Activated CD8-positive, alpha-beta memory T cell treated with anti-CD3 and anti-CD28 coated beads, Interleukin-2, amount 50 U/mL, for 24 hours (primary cell): Measurements from ENCODE around the gene PLCG2.
"Not testable (repeated sequence)": the region's sequence is repeated elsewhere in the genome, so short reads cannot be mapped to it uniquely, and the experiment has no call there.

Experiments used
- DNase-seq: peaks from one replicate; pipeline ENCODE4 v3.0.0-alpha.2; 2020; ENCODE audit errors: extremely low read depth

The PLCG2 gene

GRCh38 chr16:81754858-81755257, 24.2 kb upstream of the PLCG2 start:
- DNase-seq, result no peak

- DNase-seq, result no peak
These were observed 23.0 kb upstream of the PLCG2 start for GRCh38 chr16:81755915-81756614.

- no peak for DNase-seq
These were observed 22.3 kb upstream of the PLCG2 start for GRCh38 chr16:81756615-81757356.

DNA sequence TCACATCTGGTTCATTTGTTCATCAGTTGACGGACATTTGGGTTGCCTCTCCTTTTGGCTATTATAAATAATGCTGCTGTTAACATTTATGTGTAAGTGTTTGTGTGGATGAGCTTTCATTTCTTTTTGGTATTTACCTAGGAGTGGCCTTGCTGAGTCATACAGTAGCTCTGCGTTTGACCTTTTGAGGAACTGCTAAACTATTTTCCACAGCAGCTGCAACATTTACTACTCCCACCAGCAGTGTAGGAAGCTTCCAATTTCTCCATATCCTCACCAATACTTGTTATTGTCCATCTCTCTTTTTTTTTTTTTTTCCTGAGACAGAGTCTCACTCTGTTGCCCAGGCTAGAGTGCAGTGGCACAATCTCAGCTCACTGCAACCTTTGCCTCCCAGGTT, 20.7 kb upstream of the PLCG2 start:
- no peak for DNase-seq

GRCh38 chr16:81762322-81762721, 16.8 kb upstream of the PLCG2 start:
- DNase-seq, result not testable (repeated sequence)

DNA sequence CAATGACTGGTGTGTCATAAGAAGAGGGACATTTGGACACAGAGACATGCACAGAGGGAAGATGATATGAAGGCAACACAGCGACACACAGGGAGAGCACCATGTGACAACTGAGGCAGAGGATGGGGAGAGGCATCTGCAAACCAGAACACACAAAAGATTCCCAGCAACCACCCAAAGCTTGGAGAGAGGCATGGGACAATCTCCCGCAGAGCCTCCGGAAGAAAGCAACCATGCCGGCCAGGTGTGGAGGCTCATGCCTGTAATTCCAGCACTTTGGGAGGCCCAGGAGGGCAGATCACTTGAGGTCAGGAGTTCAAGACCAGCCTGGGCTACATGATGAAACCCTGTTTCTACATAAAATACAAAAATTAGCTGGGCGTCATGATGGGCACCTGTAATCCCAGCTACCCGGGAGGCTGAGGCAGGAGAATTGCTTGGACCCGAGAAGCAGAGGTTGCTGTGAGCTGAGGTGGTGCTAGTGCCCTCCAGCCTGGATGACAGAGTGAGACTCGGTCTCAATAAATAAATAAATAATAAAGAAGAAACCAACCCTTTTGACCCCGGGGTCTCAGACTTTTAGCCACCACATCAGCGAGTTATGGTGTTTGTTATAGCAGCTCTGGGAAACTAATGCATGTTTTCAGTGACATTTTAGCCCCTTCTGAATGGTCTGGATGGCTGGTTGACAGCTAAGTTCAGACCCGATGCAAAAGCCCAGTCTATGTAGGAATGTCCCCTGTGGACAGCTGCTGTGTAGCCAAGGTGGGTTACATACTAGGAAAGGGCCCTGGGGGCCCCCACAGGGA, 13.8 kb upstream of the PLCG2 start:
- no peak for DNase-seq

DNA sequence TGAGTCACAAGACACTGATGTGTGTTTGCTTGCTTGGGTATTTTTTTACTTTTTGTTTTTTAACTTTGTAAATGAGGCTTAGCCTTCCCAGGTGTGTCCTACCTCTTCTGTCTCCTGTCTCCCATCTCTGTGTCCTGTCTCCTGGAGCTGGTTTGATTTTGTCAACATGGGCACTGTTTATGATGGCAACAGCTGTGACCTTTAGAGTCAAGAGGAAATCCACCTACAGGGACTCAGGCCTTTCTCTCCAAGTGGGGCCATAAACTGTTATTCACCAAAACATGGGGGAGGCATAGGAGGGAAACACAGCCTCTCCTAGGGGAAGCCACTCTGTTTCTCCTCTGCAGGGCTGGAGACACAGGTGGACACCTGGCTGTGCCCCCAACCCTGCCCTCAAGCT, 13.1 kb upstream of the PLCG2 start:
- no peak for DNase-seq

DNA sequence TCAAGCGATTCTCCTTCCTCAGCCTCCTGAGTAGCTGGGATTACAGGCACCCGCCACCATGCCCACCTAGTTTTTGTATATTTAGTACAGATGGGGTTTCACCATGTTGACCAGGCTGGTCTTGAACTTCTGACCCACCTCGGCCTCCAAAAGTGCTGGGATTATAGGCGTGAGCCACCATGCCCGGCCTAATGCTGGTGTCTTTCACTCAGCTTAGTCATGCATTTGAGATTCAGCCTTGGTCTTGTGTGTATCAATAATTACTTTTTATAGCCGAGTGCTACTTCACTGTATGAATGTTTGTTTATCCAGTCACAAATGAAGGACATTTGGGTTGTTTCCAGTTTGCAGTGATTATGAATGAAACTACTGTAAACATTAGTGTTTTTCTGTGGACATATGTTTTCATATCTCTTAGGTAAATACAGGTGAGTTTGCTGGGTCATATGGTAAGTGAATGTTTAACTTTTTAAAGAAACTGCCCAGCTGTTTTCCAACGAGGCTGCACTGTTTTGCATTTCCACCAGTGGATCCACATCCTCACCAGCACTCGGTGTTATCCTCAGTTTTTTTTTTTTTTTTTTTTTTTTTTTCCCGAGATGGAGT, 11.0 kb upstream of the PLCG2 start:
- DNase-seq, result no peak

GRCh38 chr16:81770008-81770407, 9.1 kb upstream of the PLCG2 start:
- no peak for DNase-seq

DNA sequence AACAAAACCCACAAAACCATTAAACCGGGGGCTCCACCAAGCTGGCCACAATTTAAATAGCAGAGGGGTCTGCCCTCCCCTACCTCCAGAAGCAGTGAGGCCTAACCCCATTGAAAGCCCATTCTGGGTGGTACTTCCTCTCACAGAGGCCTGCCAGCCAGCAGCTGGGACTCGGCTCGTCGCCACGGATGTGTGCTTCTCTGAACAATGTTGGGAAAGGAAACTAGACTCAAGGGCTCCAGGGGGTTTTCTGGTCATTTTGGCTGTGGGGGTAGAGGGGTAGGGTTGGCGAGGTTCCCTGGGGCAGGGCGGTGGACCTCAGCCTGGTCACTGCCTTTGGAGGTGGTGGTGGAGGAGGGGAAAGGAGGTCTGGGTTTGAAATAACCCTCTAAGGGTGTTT, 4.7 kb upstream of the PLCG2 start:
- DNase-seq, result no peak

DNA sequence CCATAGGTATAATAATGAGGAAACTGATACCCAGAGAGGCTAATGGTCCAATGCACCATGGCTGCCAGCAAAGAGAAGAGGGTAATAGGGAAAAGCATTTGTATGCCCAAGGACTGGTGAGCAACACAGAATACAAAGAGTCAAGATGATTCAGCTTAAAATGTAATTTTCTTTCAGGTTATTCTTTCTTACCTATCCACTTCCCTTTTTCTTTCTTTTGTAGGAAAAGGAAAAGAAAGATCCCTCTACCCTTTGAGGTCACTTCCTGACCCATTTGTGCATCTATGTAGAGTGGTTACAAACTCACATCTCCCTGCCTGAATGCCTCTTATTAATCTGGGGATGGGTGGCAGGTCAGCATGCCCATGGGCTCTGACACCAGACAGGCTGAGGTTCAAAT, 3.5 kb upstream of the PLCG2 start:
- DNase-seq, result no peak

- DNase-seq, result no peak
These were observed 860 bp upstream of the PLCG2 start for GRCh38 chr16:81778231-81778630.

GRCh38 chr16:81779536-81780320, 637 bp downstream of the PLCG2 start:
- no peak for DNase-seq

DNA sequence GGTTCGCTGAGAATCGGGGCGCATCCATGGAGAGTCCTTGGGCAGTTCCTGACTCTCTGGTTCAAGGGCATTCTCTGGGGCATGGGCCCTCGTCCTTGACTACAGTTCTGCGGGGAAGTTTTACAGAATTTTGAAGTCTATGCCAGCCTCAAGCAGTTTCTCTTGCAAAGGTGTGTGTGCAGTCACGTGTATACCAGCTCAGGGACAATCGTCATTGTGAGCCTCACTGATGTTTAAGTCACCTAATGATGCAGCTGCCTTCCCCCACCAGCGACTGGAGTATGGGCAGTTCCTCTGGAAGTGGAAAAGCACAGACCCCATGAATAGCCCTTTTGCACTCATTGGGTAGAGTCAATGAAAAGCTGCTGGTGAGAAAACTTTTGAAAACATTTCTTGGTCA, 1.3 kb downstream of the PLCG2 start:
- DNase-seq, result no peak

DNA sequence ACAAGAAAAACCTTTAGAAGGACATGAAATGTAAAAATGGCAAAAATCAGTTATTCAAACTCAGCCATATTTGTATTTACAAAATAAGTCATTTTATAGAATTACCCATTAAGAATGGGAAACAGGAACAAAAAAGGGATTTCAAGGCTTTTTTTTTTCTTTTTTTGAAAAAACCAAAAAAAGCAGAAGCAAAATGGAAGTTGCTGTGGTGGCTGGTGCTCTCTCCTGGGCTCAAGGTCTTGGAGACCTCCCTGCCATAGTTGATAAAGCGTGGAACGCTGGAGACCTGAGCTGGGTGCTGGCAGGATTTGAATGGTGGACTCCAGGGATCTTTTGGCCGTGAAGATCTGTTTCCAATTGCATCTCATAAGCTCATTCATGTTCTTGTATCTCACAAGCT, 3.1 kb downstream of the PLCG2 start:
- DNase-seq, result no peak

- no peak for DNase-seq
These were observed 5.1 kb downstream of the PLCG2 start for GRCh38 chr16:81784072-81784795.

- no peak for DNase-seq
These were observed 6.2 kb downstream of the PLCG2 start for GRCh38 chr16:81785138-81785924.

DNA sequence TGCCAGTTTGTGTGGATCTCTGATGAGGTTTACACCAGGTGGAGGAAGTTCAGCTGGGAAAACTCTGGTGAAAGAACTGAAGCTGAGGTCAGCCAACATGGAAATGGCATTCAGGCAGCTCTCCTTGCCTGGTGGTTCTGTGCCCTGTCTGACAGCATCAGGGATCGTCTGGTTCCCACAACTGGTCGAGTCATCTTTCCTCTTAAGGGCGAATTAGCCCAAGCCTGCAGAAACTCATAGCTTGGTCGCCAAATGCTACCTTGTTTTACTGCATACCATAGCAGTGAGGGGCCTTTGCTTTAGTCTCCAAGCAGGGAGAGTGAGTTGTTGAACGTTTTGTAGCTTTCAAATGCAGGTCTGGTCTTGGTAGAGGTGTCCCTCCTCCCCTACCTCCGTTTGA, 7.2 kb downstream of the PLCG2 start:
- no peak for DNase-seq

DNA sequence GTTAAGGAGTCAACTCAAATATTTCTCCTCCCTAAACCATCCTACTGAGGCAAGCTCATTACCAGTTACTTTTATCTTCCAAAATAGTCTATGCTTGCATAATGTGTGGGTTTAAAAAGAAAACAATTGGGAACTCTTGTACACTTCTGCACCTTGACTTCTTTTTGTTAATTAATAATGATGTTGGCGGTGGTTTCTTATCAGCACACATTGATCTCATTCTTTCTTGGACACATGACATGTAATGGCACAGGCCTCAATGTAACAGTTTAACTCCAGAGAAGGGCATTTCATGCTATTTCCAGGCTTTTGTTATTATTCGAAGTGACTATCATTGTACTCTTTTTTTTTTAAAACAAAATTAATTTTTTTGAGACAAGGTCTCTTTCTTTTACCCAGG, 7.8 kb downstream of the PLCG2 start:
- no peak for DNase-seq

DNA sequence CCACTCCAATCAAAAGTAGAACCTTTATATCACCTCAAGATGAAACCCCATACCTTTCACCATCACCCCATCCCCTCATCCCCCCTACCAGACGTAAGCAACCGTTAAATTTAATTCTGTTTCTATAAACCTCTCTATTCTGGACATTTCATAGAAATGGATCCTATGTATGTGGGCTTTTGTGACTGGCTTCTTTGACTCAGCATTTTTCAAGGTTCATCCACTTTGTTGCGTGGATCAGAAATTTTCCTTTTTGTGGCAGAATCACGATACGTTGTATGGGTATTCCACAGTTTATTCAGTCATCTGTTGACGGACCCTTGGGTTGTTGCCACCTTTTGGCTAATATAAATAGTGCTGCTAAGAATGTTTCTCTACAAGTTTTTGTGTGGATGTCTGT, 8.6 kb downstream of the PLCG2 start:
- DNase-seq, result no peak
